ENCODE data around the gene RCAN2. TPM values are rescaled to one million over a fixed set of nuclear protein-coding genes. Genes with fewer than 3 reads are reported as not detected.

Gene RCAN2
- total RNA-seq, 1 experiment from 2014 or later: 0.13 TPM

DNA sequence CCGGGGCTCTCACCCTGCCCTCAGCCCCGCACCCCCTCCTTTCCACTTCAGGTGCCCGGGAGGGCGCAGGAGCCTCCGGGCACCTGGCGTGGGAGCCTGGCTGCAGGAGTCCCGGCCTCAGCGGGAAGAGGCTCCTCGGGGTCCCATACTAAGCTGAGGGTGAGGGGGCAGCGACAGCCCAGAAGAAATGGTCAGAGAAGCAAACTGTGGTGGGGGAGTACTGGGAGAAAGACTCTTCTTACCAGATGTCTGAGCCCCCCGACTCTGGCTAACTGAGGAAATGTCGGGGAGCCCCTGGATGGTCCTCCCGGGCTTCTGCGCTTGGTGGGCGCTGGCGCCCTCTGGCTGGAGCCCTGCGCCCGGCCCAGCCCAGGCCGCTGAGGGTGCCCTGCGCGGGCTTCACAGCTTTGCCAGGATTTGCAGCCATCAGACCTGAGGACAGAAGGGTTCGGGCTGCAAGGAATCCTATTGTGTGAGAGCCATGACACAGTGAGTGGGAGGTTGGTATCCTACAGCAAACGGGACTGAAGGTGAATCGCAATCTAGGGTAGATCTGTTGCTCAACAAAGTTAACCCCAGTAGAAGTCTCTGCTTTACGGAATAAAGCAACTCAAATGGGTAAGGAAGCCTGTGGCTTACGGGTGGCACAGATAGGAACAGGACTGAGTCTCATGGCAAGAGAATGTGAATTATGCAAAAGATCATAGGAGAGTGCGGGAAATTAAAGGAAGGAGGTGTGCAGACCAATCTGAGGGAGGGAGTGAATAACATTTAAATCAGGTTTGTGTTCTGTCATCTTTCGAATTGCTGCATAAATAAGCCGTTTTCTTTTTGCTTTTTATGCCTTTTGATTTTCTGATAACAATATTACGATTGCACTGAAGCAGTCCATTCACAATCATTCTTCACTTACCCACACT, 639 bp upstream of the RCAN2 start:
- peak; percentile 41 for DNase-seq (ENCODE audit: low read depth)

DNA sequence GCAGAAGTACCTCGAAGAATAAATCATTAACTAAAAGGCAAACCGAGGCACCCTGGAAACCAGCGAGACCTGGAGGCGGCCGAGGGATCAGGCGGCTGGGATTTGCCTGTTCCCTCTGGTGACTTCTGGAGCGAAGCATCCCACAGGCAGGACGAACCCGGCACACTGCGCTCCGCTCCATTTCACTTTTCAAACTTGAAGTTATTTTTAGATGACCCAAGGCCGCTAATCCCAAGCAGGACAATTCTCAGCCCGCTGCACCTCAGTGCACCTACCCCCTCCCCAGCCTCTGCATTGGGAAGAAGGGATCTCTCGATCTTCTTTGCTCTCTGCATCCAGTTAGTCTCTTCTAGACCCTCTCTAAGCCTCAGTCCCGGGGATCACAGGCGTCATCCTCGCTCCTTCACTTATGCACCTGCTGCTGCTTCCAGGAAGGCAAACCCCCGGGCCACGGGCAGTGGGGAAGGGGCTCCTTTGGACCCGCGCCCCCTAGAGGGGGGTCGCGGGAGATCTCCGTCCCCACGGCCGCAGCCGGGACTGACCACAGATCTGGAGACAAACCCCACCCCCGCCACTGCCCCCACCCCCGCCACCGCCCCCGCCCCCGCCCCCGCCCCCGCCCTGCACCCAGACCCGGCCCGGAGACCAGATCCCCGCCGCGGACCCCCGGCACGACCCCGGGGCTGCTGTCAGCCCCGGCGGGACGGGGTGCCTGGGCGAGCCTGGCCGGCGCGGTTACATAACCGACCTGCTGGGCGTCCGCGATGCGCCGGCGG, 636 bp downstream of the RCAN2 start:
- DNase-seq (ENCODE audit: low read depth): no peak

DNA sequence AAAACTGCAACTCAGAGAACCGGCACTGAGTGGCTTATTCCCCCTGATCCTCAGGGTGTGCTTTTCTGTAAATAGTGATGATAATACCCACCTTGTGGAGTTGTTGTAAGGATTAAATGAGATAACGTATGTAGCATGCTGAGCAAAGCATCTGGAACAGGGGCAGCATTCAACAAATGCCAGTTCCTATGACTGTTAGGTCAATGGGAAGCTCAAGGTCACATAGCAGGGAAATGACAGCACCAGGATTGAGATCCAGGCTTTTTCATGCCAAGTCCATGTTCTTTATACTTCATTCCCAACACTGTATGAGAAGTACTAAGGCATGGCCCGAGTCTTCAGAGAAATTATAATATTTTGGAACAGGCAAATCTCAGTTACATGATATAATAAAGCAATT, 5.1 kb downstream of the RCAN2 start:
- DNase-seq (ENCODE audit: low read depth): no peak

DNA sequence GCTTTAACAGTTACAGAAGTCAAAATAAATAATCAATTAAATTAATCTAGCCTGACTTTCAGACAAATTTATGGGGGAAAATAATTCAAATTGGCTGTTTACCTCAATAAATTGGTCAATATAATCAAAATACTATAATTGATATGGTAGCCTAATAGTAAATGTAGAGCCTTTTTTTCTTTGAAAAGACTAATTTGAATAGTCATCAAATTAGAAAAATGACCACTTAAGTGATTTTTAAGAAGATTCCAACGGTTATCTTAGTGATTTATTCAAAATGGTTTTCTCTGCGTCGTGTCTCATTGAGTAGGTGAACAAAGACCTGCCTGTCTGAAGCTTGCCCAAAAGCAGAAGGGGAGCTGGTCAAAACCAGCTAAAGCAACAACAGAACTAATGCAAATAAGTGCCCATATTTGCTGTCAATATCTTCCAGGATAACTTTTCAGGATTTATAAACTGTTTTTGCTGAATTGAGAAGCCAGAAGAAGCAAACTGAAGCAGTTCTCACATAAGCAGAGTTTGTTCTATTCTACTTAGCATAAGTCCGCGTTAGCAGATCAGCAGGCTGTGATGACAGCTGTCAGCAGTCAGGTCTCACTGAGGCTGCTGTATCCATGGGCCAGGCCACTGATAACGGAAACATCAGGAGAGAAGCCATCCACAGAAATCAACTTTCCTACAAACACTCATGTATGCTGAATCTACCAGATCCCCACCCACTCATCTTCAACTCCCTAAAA, 7.0 kb downstream of the RCAN2 start:
- no peak for DNase-seq (ENCODE audit: low read depth)

DNA sequence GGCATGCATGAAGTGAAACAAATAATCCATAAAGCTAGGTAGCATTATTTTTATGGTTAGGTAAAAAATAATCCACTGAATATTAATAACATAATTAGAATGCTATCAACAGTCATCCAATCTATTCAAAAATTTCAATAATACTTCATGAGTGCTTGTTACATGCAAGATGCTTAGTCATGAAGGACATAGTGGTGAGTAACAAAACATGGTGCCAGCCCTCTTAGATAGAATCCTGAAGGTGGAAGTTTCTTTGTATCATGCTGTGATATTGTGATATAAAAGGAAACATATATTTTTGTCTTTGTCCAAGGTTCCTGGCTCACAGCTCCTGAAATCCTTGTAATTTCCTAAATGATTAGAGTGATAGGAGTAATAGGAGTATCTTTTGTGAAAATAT, 14.9 kb downstream of the RCAN2 start:
- no peak for DNase-seq (ENCODE audit: low read depth)

DNA sequence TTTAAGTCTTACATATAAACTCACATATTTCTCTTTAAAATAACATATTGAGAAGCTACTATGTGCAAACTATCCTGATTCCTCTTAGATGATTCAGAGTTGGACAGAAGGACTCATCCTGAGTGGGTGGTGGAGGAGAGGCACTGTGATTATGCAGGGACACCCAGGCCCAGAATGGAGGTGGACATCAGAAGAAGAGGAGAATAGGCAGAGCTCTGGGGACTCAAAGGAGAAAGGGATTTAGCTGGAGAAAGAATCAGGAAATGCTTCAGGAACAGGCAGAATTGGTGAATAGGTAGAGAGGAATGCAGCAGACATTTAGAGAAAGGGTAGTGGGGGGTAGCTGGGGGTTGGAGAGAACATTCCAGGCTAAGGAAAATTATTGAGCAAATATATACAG, 17.4 kb downstream of the RCAN2 start:
- no peak for DNase-seq (ENCODE audit: low read depth)

DNA sequence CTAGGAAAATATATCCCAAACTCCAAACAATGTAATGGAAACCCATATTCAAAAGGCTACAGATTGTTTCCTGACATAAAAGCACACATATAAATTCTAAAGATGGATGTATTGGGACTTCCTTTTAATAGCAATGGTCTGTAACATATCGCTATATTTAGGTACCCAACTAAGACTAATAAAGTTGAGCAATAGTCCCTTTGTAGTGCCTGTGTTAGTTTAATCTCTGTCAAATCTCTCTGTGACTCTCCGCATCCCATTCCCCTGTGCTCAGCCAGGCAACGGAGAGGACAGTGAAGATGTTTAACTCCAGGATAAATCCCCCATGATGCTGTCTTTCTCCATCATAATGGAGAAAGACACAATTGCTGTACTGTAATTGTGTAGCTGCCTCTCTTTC, 19.0 kb downstream of the RCAN2 start:
- DNase-seq (ENCODE audit: low read depth): no peak

DNA sequence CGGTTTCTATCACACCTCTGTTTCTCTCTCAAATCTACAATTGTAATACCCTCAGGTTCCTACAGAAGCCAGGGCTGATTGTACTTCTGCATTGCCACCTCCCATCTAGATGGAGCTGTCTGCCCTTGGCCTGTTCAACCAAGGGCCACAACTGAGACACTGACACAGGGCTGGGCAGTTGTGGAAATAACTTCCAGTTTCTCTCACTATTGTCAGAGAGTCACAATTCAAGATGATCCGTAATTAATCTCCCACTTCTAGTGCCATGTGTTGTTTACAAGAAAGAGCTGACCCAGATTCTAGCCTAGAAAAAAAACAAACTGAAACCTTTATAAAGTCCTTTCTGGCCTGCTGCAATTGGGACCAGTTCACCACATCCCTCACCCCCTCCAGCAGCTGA, 22.2 kb downstream of the RCAN2 start:
- no peak for DNase-seq (ENCODE audit: low read depth)

DNA sequence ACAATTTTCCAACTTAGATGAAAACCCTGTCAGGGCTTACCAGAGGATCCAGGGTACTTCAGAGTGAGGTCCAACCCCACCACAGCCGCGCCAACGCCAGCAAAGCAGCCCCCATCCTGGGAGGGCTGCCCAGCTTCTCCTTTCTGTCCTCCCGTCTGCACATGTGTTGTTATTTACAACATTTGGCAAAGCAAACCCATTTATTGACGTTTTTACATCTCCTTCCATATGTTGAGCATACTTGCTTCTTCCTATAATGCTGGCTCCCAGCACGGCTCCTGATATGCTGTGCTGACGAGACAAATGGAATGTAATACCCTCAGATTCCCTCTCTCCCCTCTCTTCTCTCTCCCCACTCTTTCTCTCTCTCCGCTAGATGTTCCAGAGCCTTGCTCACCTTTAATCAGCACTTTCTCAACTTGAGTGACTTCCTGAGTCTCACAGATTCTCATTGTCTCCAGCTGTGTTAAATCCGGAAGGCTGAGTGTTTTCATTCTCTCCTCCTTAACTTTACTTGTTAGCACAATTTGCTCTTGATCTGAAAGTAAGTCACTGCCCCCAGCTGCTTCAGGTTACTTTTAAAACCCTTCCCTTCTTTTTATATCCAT, 22.7 kb downstream of the RCAN2 start:
- no peak for DNase-seq (ENCODE audit: low read depth)

DNA sequence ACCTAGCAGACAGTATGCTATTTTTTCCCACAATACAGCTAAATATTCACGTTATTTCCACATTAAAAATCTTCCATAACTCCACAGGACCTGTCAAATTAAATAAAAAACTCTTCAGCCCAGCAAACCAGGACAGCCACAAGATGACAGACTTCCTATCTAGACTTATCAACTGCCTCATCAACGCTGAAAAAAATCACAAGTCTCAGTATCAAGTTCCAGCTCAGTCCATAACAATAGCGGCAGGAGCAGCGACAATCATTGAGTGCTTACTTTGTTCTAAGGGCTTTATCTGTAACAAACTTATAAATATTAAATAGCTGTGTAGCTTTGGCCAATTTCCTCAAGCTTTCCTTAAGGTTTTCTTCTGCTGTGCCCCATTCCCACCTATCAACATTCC, 24.7 kb downstream of the RCAN2 start:
- no peak for DNase-seq (ENCODE audit: low read depth)

DNA sequence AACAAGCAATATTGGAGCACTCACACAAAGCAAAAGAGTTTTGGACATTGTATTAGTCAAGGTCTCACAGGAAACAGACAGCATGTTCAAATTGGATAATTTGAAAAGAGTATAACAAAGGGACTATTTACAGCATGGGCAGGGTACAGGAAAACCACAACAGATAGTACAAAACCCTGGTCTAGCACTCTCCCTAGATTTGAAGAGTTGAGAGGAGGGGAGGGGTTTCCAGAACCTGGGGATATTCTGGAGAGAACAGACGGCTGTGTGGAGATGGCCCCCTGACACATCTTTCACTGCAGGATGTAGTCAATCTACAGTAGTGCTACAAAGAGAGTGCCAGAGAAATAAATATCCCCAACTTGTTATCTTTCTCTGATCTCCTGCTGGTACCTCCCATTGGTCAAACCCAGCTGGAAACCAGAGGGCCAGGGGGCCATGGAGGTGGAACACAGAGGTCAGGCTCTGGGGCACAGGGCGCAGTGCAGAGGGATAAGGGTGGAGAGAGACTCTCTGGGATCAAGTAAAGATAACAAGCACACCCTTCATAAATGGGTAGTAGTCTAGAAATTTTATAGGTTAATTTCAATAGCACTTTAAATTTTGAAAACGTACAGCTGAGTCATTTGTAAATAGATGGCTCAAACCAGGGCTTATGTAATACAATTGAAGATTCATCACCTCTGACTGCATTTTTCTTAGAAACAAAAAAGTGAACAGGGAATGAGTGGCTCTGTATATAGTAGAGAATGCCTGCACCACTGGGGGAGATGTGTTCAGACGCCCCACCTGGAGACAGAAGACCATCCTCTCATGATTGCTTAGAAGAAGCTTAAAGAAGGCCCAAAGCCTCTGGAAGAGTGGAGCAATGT, 25.7 kb downstream of the RCAN2 start:
- peak; percentile 54 for DNase-seq (ENCODE audit: low read depth)

DNA sequence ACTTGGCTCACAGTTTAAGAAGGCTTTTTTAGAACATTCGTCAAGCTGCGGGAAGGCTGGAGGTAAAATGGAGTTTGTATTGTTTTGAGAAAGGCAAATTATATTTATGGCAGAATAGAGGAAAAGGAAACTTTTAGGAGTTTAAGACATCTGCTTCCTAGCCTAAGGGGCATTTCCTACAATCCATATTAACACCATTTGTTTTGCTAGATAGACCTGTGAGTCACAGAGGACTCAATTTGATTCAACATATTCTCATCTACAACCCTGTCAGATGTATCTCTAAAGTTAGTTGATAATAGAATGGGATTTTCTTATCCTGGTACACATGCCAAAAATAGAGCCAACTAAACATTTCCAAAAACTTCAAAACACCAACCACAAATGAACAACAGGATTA, 35.0 kb downstream of the RCAN2 start:
- no peak for DNase-seq (ENCODE audit: low read depth)

DNA sequence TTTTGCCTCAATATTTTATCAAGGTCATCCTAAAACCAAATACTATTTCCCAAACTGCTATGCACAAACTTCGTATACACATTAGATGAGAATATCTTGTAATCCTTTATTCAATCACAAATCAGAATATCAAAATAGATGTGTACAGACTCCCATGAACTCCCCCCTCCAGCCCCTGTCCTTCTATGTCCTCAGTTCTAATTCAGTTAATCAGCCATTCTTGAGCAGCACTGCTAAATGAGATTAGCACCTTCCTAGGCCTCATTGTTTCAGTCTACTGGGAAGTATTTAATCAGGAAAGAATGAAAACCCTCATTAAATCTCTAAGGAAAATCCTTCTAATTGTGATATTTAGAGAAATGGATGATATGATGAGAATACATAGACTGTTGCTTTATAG, 36.6 kb downstream of the RCAN2 start:
- no peak for DNase-seq (ENCODE audit: low read depth)

DNA sequence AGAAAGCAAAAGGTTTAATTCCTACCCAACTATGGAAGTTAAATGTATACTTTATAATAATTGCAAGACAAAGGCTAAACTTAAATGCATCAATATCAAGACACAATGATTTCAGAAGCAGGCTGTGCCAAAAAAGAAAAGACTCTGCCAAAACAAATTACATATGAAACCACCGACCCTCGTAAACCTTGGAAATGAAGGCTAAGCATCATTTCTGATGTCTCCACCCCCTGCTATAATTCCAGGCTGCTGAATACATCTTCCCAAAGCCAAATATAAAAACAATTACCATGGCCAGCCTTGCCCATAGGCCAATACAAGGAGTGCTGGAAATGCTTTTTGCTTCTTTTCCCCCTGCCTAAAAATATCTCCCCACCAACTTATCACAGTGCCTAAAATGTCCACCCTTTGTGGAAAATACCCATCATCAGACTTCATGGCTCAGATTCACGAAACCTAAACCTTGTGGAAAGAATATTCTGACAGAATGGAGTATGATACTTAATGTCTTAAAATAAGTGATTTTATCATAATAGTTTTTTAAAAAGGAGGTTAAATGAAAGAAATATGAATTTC, 37.4 kb downstream of the RCAN2 start:
- no peak for DNase-seq (ENCODE audit: low read depth)

DNA sequence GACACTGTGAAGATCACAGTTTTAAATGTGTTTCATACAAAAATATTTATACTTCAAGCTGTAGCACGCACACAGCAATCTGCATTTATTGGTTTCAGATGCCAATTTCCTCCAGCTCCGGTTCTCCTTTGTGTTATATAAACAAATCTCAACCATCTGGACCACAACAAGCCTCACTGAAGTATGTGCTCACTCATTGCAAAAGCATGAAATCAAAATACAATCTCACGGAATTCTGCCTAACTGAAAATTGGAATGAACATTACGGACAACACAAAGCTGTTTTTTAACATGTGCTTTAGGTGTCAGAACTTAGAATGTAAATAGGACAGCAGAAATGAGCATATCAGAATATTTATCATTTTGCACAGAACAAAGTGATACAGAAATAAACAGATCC, 38.0 kb downstream of the RCAN2 start:
- no peak for DNase-seq (ENCODE audit: low read depth)

DNA sequence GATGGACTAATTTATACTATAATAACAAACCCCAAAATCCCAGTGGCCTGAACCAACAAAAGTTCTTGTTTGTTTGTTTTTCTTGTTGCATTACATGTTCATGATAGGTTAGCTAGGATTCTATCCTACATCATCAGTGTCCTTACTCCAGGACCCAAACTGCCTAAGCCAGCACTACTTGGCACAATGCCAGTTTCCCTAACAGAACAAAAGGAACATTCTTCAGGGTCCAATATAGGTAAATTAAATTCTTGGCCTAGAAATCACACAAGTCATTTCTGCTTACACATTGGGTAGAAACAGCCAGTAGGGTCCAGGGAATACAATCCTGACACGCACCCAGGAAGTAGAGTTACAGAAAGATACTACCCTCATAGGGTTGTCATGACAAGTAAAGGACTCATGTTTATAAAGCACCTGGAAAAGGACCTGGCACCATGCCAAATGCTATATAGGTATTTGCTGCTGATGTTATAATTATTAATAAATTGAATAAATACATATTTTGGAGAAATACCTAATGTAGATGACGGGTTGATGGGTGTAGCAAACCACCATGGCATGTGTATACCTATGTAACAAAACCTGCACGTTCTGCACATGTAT, 38.8 kb downstream of the RCAN2 start:
- no peak for DNase-seq (ENCODE audit: low read depth)

DNA sequence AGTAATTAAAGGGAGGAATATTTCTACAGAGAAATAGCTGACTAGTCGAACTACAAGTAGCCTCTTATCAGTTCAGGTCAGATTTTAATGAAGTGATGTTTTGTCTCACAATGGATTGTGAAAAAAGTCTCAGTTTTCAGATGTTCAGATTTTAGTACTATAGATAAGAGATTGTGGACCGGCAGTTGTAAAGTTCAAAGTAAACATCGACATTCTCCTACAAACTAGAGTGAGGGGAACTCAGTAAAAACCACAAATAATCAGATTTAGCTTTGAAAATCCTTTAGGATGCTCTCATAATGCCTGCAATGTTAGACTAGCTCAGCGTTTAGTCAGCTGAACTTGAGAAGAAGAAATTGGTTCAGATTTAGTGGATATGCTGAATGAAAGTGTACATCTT, 39.9 kb downstream of the RCAN2 start:
- no peak for DNase-seq (ENCODE audit: low read depth)

DNA sequence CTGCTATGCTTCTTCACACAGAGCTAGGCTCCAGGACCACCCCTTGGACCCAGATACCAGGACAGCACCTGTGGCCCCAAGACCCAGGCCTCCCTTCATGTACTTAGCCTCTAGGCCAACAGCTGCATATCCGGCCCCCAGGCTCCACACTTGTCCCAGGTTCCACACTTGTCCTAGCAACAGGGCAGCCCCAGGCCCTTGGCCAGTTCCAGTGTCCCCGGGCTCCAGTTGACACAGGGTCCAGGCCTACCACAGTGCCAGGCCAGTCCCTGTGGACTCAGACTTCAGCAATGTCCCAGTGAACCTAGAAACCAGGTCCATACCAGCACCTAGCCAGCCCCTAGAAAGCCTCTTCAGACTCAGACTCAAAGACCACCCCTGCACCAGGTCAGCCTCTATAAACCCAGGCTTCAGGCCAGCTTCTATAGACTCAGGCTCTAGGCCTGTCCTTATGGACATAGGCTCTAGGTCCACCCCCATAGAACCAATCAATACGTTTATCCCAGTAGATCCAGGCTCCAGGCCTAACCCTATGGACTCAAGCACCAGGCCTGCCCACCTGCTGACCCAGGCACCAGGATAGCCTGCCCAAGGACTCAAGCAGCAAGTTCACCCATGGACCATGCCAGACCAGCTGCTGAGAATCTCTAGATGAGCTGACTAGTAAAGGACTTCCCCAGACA, 46.3 kb downstream of the RCAN2 start:
- no peak for DNase-seq (ENCODE audit: low read depth)

DNA sequence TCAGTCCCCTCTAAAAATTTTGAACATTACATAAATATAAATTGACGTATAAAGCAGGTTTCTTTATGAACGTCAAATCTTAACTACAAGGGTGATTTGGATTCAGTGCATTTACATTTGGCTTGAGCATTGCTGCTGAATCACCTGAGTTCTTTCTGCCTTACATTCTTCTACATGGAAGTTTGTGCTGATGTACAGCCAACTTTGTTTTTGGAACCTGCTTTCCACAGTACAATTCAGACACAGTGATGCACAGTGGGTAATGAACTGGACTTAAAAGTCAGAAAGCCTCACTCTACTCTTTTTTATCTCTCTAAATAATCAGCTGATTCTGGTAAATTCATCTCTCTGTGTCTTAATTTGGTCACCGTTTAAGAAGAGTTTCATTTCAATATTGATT, 47.6 kb downstream of the RCAN2 start:
- DNase-seq (ENCODE audit: low read depth): no peak

All from HT1080 (cell line).